ENCODE measurements around the gene METTL9. TPM values are rescaled to one million over a fixed set of nuclear protein-coding genes. Genes with fewer than 3 reads are reported as not detected.
"Not testable (repeated sequence)": the region's sequence is repeated elsewhere in the genome, so short reads cannot be mapped to it uniquely, and the experiment has no call there.

METTL9 gene
- total RNA-seq, 6 experiments from 2014 or later, result 9.6 to 29.3 (median 15.5) TPM

DNA sequence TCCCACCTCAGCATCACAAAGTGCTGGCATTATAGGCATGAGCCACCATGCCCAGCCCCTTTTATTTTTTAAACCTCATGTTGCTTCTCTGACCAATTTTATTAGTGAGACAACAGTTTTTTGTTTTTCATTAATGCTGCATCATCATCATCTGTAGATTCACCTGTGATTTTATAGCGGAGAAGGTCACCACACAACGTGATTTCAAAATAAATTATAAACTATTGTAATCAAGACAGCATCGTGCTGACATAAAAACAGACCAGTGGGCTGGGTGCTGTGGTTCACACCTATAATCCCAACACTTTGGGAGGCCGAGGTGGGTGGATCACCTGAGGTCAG, 28.7 kb upstream of the METTL9 start:
- Histone ChIP-seq H3K4me1 (peaks cover 0 to 6% (median 0%) of the 10 kb centered on the region in 4 donors), H3K27ac (no peak overlapping the region), H3K27me3 (no peaks in the 10 kb centered on the region), H3K9me3 (no peaks in the 10 kb centered on the region), H3K4me3 (no peak overlapping the region), H3K36me3 (no peaks in the 10 kb centered on the region)
- 59% methylated on average over 4 of the region's 4 CpGs for WGBS (ENCODE audit: insufficient coverage, low coverage, low lambda C conversion rate, missing lambda C conversion rate)
- intact Hi-C loops (cut with DNase I), result no loop called here
- no peak for TF ChIP-seq POLR2A (IDR thresholded peaks at IDR 0.05)
- TF ChIP-seq, protein P1, sequence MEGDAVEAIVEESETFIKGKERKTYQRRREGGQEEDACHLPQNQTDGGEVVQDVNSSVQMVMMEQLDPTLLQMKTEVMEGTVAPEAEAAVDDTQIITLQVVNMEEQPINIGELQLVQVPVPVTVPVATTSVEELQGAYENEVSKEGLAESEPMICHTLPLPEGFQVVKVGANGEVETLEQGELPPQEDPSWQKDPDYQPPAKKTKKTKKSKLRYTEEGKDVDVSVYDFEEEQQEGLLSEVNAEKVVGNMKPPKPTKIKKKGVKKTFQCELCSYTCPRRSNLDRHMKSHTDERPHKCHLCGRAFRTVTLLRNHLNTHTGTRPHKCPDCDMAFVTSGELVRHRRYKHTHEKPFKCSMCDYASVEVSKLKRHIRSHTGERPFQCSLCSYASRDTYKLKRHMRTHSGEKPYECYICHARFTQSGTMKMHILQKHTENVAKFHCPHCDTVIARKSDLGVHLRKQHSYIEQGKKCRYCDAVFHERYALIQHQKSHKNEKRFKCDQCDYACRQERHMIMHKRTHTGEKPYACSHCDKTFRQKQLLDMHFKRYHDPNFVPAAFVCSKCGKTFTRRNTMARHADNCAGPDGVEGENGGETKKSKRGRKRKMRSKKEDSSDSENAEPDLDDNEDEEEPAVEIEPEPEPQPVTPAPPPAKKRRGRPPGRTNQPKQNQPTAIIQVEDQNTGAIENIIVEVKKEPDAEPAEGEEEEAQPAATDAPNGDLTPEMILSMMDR (IDR thresholded peaks at IDR 0.05), result no peak
- ATAC-seq, result no peak
- DNase-seq, result no peak

GRCh38 chr16:21573506-21573905, 25.9 kb upstream of the METTL9 start:
- not testable (repeated sequence) for DNase-seq, H3K27ac ChIP-seq, ATAC-seq

DNA sequence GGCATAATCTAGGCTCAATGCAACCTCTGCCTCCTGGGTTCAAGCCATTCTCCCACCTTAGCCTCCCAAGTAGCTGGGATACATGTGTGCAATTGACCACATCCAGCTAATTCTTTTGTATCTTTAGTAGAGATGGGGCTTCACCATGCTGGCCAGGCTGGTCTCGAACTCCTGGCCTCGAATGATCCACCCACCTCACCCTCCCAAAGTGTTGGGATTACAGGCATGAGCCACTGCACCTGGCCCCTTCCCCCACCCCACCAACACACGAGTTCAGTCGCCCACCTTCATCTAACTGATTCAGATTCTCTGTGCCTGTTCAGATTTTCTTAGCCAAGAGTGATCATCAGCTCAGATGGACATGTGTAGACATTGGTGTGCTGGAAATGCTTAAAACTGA, 25.0 kb upstream of the METTL9 start:
- no peak for ATAC-seq
- Histone ChIP-seq H3K4me3 (no peak overlapping the region), H3K27me3 (no peaks in the 10 kb centered on the region), H3K4me1 (no peaks in the 10 kb centered on the region), H3K9me3 (no peaks in the 10 kb centered on the region), H3K27ac (no peak overlapping the region), H3K36me3 (no peaks in the 10 kb centered on the region)
- WGBS (ENCODE audit: insufficient coverage, low coverage, low lambda C conversion rate, missing lambda C conversion rate), result 56% methylated on average over 4 of the region's 4 CpGs
- DNase-seq, result no peak
- intact Hi-C loops (cut with DNase I), result no loop called here
- no peak for TF ChIP-seq POLR2A (IDR thresholded peaks at IDR 0.05)
- TF ChIP-seq, protein P1 (IDR thresholded peaks at IDR 0.05), result no peak

More at GRCh38 chr16:21573506-21573905, 25.9 kb upstream of the METTL9 start:
- H3K36me3 ChIP-seq; H3K9me3 ChIP-seq; H3K4me3 ChIP-seq; H3K4me1 ChIP-seq; H3K27me3 ChIP-seq; intact Hi-C loops (cut with DNase I): not testable (repeated sequence)
- 98% methylated on average over 9 of the region's 9 CpGs for WGBS (ENCODE audit: insufficient coverage, low coverage, low lambda C conversion rate, missing lambda C conversion rate)

GRCh38 chr16:21576323-21576722, 23.1 kb upstream of the METTL9 start:
- ATAC-seq; H3K9me3 ChIP-seq; H3K4me1 ChIP-seq; H3K36me3 ChIP-seq; H3K27ac ChIP-seq; DNase-seq; intact Hi-C loops (cut with DNase I); H3K27me3 ChIP-seq; H3K4me3 ChIP-seq: not testable (repeated sequence)
- WGBS (ENCODE audit: insufficient coverage, low coverage, low lambda C conversion rate, missing lambda C conversion rate), result 86% methylated on average over 2 of the region's 2 CpGs

DNA sequence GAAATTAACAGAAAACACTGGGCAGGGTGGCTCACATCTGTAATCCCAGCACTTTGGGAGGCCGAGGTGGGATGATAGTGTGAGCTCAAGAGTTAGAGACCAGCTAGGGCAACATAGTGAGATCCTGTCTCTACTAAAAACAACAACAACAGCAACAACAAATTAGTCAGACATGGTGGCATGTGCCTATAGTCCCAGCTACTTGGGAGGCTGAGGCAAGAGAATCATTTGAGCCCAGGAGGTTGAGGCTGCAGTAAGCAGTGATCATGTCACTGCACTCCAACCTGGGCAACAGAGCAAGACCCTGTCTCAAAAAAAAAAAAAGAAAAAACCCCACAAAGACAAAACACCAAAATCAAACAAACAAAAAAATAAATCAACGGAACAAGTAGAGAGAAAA, 21.9 kb upstream of the METTL9 start:
- DNase-seq; intact Hi-C loops (cut with DNase I); H3K27ac ChIP-seq; H3K4me1 ChIP-seq; H3K36me3 ChIP-seq; H3K9me3 ChIP-seq; ATAC-seq; H3K4me3 ChIP-seq; H3K27me3 ChIP-seq: not testable (repeated sequence)
- 63% methylated on average over 2 of the region's 2 CpGs for whole genome bisulfite sequencing (ENCODE audit: insufficient coverage, low coverage, low lambda C conversion rate, missing lambda C conversion rate)

GRCh38 chr16:21578311-21578710, 21.1 kb upstream of the METTL9 start:
- WGBS (ENCODE audit: insufficient coverage, low coverage, low lambda C conversion rate, missing lambda C conversion rate), result 78% methylated on average over 5 of the region's 5 CpGs
- H3K27me3 ChIP-seq; H3K27ac ChIP-seq; ATAC-seq; H3K36me3 ChIP-seq; H3K4me3 ChIP-seq; H3K4me1 ChIP-seq; DNase-seq; H3K9me3 ChIP-seq; intact Hi-C loops (cut with DNase I): not testable (repeated sequence)

GRCh38 chr16:21580131-21580530, 19.2 kb upstream of the METTL9 start:
- DNase-seq, H3K27ac ChIP-seq, H3K27me3 ChIP-seq, ATAC-seq, H3K36me3 ChIP-seq, H3K4me3 ChIP-seq, H3K9me3 ChIP-seq, H3K4me1 ChIP-seq: not testable (repeated sequence)
- WGBS (ENCODE audit: insufficient coverage, low coverage, low lambda C conversion rate, missing lambda C conversion rate), result 84% methylated on average over 6 of the region's 6 CpGs
- intact Hi-C loops (cut with DNase I), result loop anchor here (2.0 to 10.0 kb wide), 3 partner anchors 55 to 1119 kb away; no protein-coding TSS in a partner anchor

Measured in right lobe of liver (tissue), 6 donors.